ENCODE data around the gene OSBP2. TPM values are rescaled to one million over a fixed set of nuclear protein-coding genes. Genes with fewer than 3 reads are reported as not detected.
"Not testable (repeated sequence)": the region's sequence is repeated elsewhere in the genome, so short reads cannot be mapped to it uniquely, and the experiment has no call there.

Gene OSBP2
- total RNA-seq, 2 donors from 2014 or later = 3.1 to 16.7 TPM

GRCh38 chr22:30694171-30694639 lies 469 bp upstream of the OSBP2 start:
- no peaks in the 10 kb centered on the region for H3K4me1 Mint-ChIP-seq
- no peaks in the 10 kb centered on the region for H3K36me3 Mint-ChIP-seq (ENCODE audit: low read depth)
- H3K27ac Mint-ChIP-seq = peak overlapping the region; percentile 73
- H3K27me3 Mint-ChIP-seq = peaks cover 9% of the 10 kb centered on the region
- H3K9me3 Mint-ChIP-seq = no peaks in the 10 kb centered on the region
- peak overlapping the region; percentile 77 for H3K4me3 Mint-ChIP-seq
- ATAC-seq (replicated peaks) = peak; percentile 85

GRCh38 chr22:30695351-30695851 lies 727 bp downstream of the OSBP2 start:
- H3K27ac Mint-ChIP-seq = peak overlapping the region; percentile 50
- peak overlapping the region; percentile 69 for H3K4me3 Mint-ChIP-seq
- H3K9me3 Mint-ChIP-seq = no peaks in the 10 kb centered on the region
- H3K4me1 Mint-ChIP-seq = no peaks in the 10 kb centered on the region
- peaks cover 9% of the 10 kb centered on the region for H3K27me3 Mint-ChIP-seq
- H3K36me3 Mint-ChIP-seq (ENCODE audit: low read depth) = no peaks in the 10 kb centered on the region
- no peak for ATAC-seq (replicated peaks)

- H3K4me3 Mint-ChIP-seq = peak overlapping the region; percentile 69
- no peaks in the 10 kb centered on the region for H3K4me1 Mint-ChIP-seq
- no peaks in the 10 kb centered on the region for H3K36me3 Mint-ChIP-seq (ENCODE audit: low read depth)
- ATAC-seq (replicated peaks) = no peak
- H3K9me3 Mint-ChIP-seq = no peaks in the 10 kb centered on the region
- H3K27ac Mint-ChIP-seq = peak overlapping the region; percentile 50
- H3K27me3 Mint-ChIP-seq = peaks cover 9% of the 10 kb centered on the region
These were observed 1.4 kb downstream of the OSBP2 start for GRCh38 chr22:30695871-30696655.

- H3K4me3 Mint-ChIP-seq = no peak overlapping the region
- H3K9me3 Mint-ChIP-seq = no peaks in the 10 kb centered on the region
- H3K27me3 Mint-ChIP-seq = peaks cover 9% of the 10 kb centered on the region
- ATAC-seq (replicated peaks) = no peak
- H3K27ac Mint-ChIP-seq = no peak overlapping the region
- H3K36me3 Mint-ChIP-seq (ENCODE audit: low read depth) = no peaks in the 10 kb centered on the region
- no peaks in the 10 kb centered on the region for H3K4me1 Mint-ChIP-seq
These were observed 3.3 kb downstream of the OSBP2 start for GRCh38 chr22:30697975-30698374.

- Mint-ChIP-seq H3K27ac (no peak overlapping the region), H3K4me3 (no peak overlapping the region), H3K4me1 (peaks cover 15% of the 10 kb centered on the region), H3K36me3 (ENCODE audit: low read depth) (no peaks in the 10 kb centered on the region), H3K27me3 (peaks cover 3% of the 10 kb centered on the region), H3K9me3 (no peaks in the 10 kb centered on the region)
- no peak for ATAC-seq (replicated peaks)
These were observed 7.2 kb downstream of the OSBP2 start for GRCh38 chr22:30701872-30702271.

GRCh38 chr22:30702856-30703255 lies 8.2 kb downstream of the OSBP2 start:
- Mint-ChIP-seq H3K27me3 (peaks cover 3% of the 10 kb centered on the region), H3K4me1 (peaks cover 15% of the 10 kb centered on the region), H3K9me3 (no peaks in the 10 kb centered on the region), H3K36me3 (ENCODE audit: low read depth) (no peaks in the 10 kb centered on the region), H3K4me3 (no peak overlapping the region), H3K27ac (no peak overlapping the region)
- no peak for ATAC-seq (replicated peaks)

- Mint-ChIP-seq H3K27ac (no peak overlapping the region), H3K9me3 (no peaks in the 10 kb centered on the region), H3K4me1 (peaks cover 15% of the 10 kb centered on the region), H3K36me3 (ENCODE audit: low read depth) (no peaks in the 10 kb centered on the region), H3K4me3 (no peak overlapping the region), H3K27me3 (peaks cover 3% of the 10 kb centered on the region)
- no peak for ATAC-seq (replicated peaks)
These were observed 10.3 kb downstream of the OSBP2 start for GRCh38 chr22:30704978-30705377.

GRCh38 chr22:30705710-30706651 lies 11.3 kb downstream of the OSBP2 start:
- Mint-ChIP-seq H3K27ac (peak overlapping the region; percentile 86), H3K4me3 (peak overlapping the region; percentile 52), H3K4me1 (peaks cover 15% of the 10 kb centered on the region), H3K36me3 (ENCODE audit: low read depth) (no peaks in the 10 kb centered on the region), H3K9me3 (no peaks in the 10 kb centered on the region), H3K27me3 (peaks cover 3% of the 10 kb centered on the region)
- ATAC-seq (replicated peaks) = peak; percentile 91

- not testable (repeated sequence) for H3K27ac Mint-ChIP-seq; H3K27me3 Mint-ChIP-seq; H3K4me3 Mint-ChIP-seq; H3K9me3 Mint-ChIP-seq; H3K36me3 Mint-ChIP-seq (ENCODE audit: low read depth)
- H3K4me1 Mint-ChIP-seq = peaks cover 15% of the 10 kb centered on the region
- peak; percentile 42 for ATAC-seq (replicated peaks)
These were observed 15.3 kb downstream of the OSBP2 start for GRCh38 chr22:30709980-30710379.

GRCh38 chr22:30712094-30712493 lies 17.4 kb downstream of the OSBP2 start:
- H3K9me3 Mint-ChIP-seq = no peaks in the 10 kb centered on the region

GRCh38 chr22:30714062-30714461 lies 19.4 kb downstream of the OSBP2 start:
- no peaks in the 10 kb centered on the region for H3K36me3 Mint-ChIP-seq (ENCODE audit: low read depth)
- H3K4me3 Mint-ChIP-seq = no peak overlapping the region
- H3K27ac Mint-ChIP-seq = no peak overlapping the region
- no peaks in the 10 kb centered on the region for H3K27me3 Mint-ChIP-seq
- ATAC-seq (replicated peaks) = no peak
- H3K4me1 Mint-ChIP-seq = no peaks in the 10 kb centered on the region
- H3K9me3 Mint-ChIP-seq = no peaks in the 10 kb centered on the region

More at GRCh38 chr22:30712094-30712493, 17.4 kb downstream of the OSBP2 start:
- no peaks in the 10 kb centered on the region for H3K36me3 Mint-ChIP-seq (ENCODE audit: low read depth)
- H3K27me3 Mint-ChIP-seq = no peaks in the 10 kb centered on the region
- no peak for ATAC-seq (replicated peaks)
- H3K4me1 Mint-ChIP-seq = no peaks in the 10 kb centered on the region
- peak overlapping the region; percentile 19 for H3K27ac Mint-ChIP-seq
- no peak overlapping the region for H3K4me3 Mint-ChIP-seq

GRCh38 chr22:30717331-30717921 lies 22.8 kb downstream of the OSBP2 start:
- Mint-ChIP-seq H3K27ac (no peak overlapping the region), H3K4me1 (no peaks in the 10 kb centered on the region), H3K9me3 (no peaks in the 10 kb centered on the region), H3K36me3 (ENCODE audit: low read depth) (no peaks in the 10 kb centered on the region), H3K27me3 (no peaks in the 10 kb centered on the region), H3K4me3 (no peak overlapping the region)
- ATAC-seq (replicated peaks) = peak; percentile 78

- Mint-ChIP-seq H3K27me3 (no peaks in the 10 kb centered on the region), H3K9me3 (no peaks in the 10 kb centered on the region), H3K4me3 (no peak overlapping the region), H3K36me3 (ENCODE audit: low read depth) (no peaks in the 10 kb centered on the region), H3K27ac (no peak overlapping the region), H3K4me1 (no peaks in the 10 kb centered on the region)
- ATAC-seq (replicated peaks) = no peak
These were observed 23.3 kb downstream of the OSBP2 start for GRCh38 chr22:30717952-30718351.

GRCh38 chr22:30718491-30718890 lies 23.8 kb downstream of the OSBP2 start:
- Mint-ChIP-seq H3K27ac (no peak overlapping the region), H3K4me1 (no peaks in the 10 kb centered on the region), H3K36me3 (ENCODE audit: low read depth) (no peaks in the 10 kb centered on the region), H3K27me3 (no peaks in the 10 kb centered on the region), H3K4me3 (no peak overlapping the region), H3K9me3 (no peaks in the 10 kb centered on the region)
- ATAC-seq (replicated peaks) = no peak
